DOHH2 (cell line): ENCODE measurements around the gene MARCHF10.

ENCODE experiments used
- H3F3A ChIP-seq: fragments of 200-600 bp; sonication (generic), shearing (Covaris generic); 2 replicates; pipeline ENCODE4 v1.6.0; 2016; ENCODE audit warnings: antibody characterized with exemption, mild to moderate bottlenecking; ENCODE audit not compliant: control insufficient read depth, insufficient read depth
- H3K27ac ChIP-seq: fragments of 200-600 bp; sonication (generic); 2 replicates; pipeline ENCODE4 v1.5.1; 2014; ENCODE audit warnings: low read depth, mild to moderate bottlenecking, low read length, moderate library complexity
- H3K27me3 ChIP-seq: fragments of 200-600 bp; sonication (generic); 2 replicates; pipeline ENCODE4 v1.6.1; 2014; ENCODE audit warnings: mild to moderate bottlenecking, low read length, mixed read lengths; ENCODE audit not compliant: control insufficient read depth
- H3K36me3 ChIP-seq: fragments of 200-600 bp; sonication (generic); 2 replicates; pipeline ENCODE4 v1.6.1; 2014; ENCODE audit warnings: mild to moderate bottlenecking, low read length, moderate library complexity, mixed read lengths; ENCODE audit not compliant: control insufficient read depth
- H3K4me1 ChIP-seq: fragments of 200-600 bp; sonication (generic); 2 replicates; pipeline ENCODE4 v1.6.1; 2014; ENCODE audit warnings: mild to moderate bottlenecking, low read length, mixed read lengths; ENCODE audit not compliant: control insufficient read depth
- H3K4me2 ChIP-seq: fragments of 200-600 bp; sonication (generic); 2 replicates; pipeline ENCODE4 v1.6.0; 2014; ENCODE audit warnings: mild to moderate bottlenecking, low read length, moderate library complexity
- H3K4me3 ChIP-seq: fragments of 200-600 bp; sonication (generic); 2 replicates; pipeline ENCODE4 v1.5.1; 2014; ENCODE audit warnings: mild to moderate bottlenecking, low read length, mixed read lengths
- H3K79me2 ChIP-seq: fragments of 200-600 bp; sonication (generic); 2 replicates; pipeline ENCODE4 v1.6.1; 2014; ENCODE audit warnings: mild to moderate bottlenecking, low read length, mixed read lengths; ENCODE audit not compliant: control insufficient read depth
- H3K9me2 ChIP-seq: fragments of 200-600 bp; sonication (generic); replicated peaks from 2 replicates; pipeline ENCODE4 v1.6.1; 2014; ENCODE audit warnings: mild to moderate bottlenecking, low read length, mixed read lengths; ENCODE audit not compliant: control insufficient read depth
- H3K9me3 ChIP-seq: fragments of 200-600 bp; sonication (generic); 2 replicates; pipeline ENCODE4 v1.6.1; 2014; ENCODE audit warnings: antibody characterized with exemption, low read length, mixed read lengths; ENCODE audit not compliant: control insufficient read depth, insufficient read depth
- H4K20me1 ChIP-seq: fragments of 200-600 bp; sonication (generic); 2 replicates; pipeline ENCODE4 v1.6.0; 2014; ENCODE audit warnings: low read depth, mild to moderate bottlenecking, antibody characterized with exemption, low read length, moderate library complexity; ENCODE audit not compliant: control insufficient read depth, insufficient read depth
- CTCF ChIP-seq: fragments of 200-600 bp; sonication (generic); IDR thresholded peaks from one replicate; pipeline ENCODE4 v1.5.1; 2014; ENCODE audit warnings: antibody characterized with exemption, mild to moderate bottlenecking, low read depth, low read length; ENCODE audit not compliant: poor library complexity, severe bottlenecking
- EZH2phosphoT487 ChIP-seq: fragments of 200-600 bp; sonication (generic); IDR thresholded peaks from 2 replicates; pipeline ENCODE4 v1.6.1; 2017; ENCODE audit warnings: borderline replicate concordance, mild to moderate bottlenecking, antibody characterized with exemption, low read length, moderate library complexity, mixed read lengths

The MARCHF10 gene

GRCh38 chr17:62689441-62690167 is 118.5 kb downstream of the MARCHF10 start:
- H3F3A ChIP-seq, result no peaks in the 10 kb centered on the region
- H3K79me2 ChIP-seq, result no peaks in the 10 kb centered on the region
- H3K9me3 ChIP-seq, result no peaks in the 10 kb centered on the region
- H4K20me1 ChIP-seq, result no peaks in the 10 kb centered on the region
- no peaks in the 10 kb centered on the region for H3K4me1 ChIP-seq
- no peaks in the 10 kb centered on the region for H3K9me2 ChIP-seq
- no peak overlapping the region for H3K27ac ChIP-seq
- H3K36me3 ChIP-seq, result no peaks in the 10 kb centered on the region
- TF ChIP-seq CTCF, result no peak
- TF ChIP-seq EZH2phosphoT487, result no peak
- no peak overlapping the region for H3K4me2 ChIP-seq
- H3K27me3 ChIP-seq, result no peaks in the 10 kb centered on the region
- no peak overlapping the region for H3K4me3 ChIP-seq

- no peak overlapping the region for H3K27ac ChIP-seq
- H3K27me3 ChIP-seq, result no peaks in the 10 kb centered on the region
- no peak overlapping the region for H3K4me3 ChIP-seq
- no peaks in the 10 kb centered on the region for H3K9me3 ChIP-seq
- no peak for TF ChIP-seq CTCF
- no peak for TF ChIP-seq EZH2phosphoT487
- H4K20me1 ChIP-seq, result no peaks in the 10 kb centered on the region
- H3K79me2 ChIP-seq, result no peaks in the 10 kb centered on the region
- no peaks in the 10 kb centered on the region for H3F3A ChIP-seq
- no peak overlapping the region for H3K4me2 ChIP-seq
- no peaks in the 10 kb centered on the region for H3K36me3 ChIP-seq
- H3K4me1 ChIP-seq, result no peaks in the 10 kb centered on the region
- H3K9me2 ChIP-seq, result no peaks in the 10 kb centered on the region
Measured at GRCh38 chr17:62688398-62689160, 119.5 kb downstream of the MARCHF10 start.

GRCh38 chr17:62687997-62688396 is 120.1 kb downstream of the MARCHF10 start:
- TF ChIP-seq CTCF (no peak), EZH2phosphoT487 (no peak)
- no peaks in the 10 kb centered on the region for H3K79me2 ChIP-seq
- no peak overlapping the region for H3K4me3 ChIP-seq
- H3K27ac ChIP-seq, result no peak overlapping the region
- no peaks in the 10 kb centered on the region for H3K9me3 ChIP-seq
- no peaks in the 10 kb centered on the region for H3K27me3 ChIP-seq
- H3F3A ChIP-seq, result no peaks in the 10 kb centered on the region
- H4K20me1 ChIP-seq, result no peaks in the 10 kb centered on the region
- H3K9me2 ChIP-seq, result no peaks in the 10 kb centered on the region
- H3K36me3 ChIP-seq, result no peaks in the 10 kb centered on the region
- H3K4me1 ChIP-seq, result no peaks in the 10 kb centered on the region
- no peak overlapping the region for H3K4me2 ChIP-seq
